Measurements from ENCODE around the gene NVL. TPM values are rescaled to one million over a fixed set of nuclear protein-coding genes. Genes with fewer than 3 reads are reported as not detected.

Gene NVL
- polyA plus RNA-seq, 1 of the 3 experiments (the other 2 are of a cell fraction): 12.4 TPM

DNA sequence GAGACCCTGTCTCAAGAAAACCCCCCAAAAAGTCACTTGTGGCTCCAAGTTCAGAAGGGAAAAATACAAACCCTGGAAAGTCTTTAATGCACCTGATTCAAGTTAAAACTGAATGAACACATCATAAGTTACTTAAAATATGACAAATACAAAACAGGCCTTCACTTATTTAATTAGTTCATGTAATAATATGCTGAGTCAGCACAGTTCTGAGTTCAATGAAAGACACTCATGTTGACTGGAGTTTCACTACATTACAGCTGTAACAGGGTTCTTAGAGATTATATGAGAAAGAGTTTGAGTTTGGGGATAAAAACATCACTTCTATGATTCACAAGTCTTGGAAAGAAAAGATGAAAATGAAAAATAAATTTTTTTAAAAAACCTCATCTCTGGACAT is 96.0 kb downstream of the NVL start:
- Histone ChIP-seq H3K27me3 (ENCODE audit: insufficient read depth) (no peaks in the 10 kb centered on the region), H3K4me2 (no peak overlapping the region), H3K9ac (no peak overlapping the region), H3K9me2 (no peaks in the 10 kb centered on the region), H4K20me1 (ENCODE audit: insufficient read depth) (no peaks in the 10 kb centered on the region), H3K36me3 (replicated peaks in 1 of 2; ENCODE audit: control insufficient read depth in 1 of 2, insufficient read depth in 2 of 2, low read length in 1 of 2) (peaks cover 24 to 26% of the 10 kb centered on the region in 2 experiments), H3K27ac (ENCODE audit: low read depth in 2 of 2, low read length in 1 of 2) (no peak overlapping the region), H3K4me1 (ENCODE audit: control insufficient read depth in 1 of 2, insufficient read depth in 2 of 2, low read depth in 1 of 2, low read length in 1 of 2) (no peaks in the 10 kb centered on the region), H2AFZ (ENCODE audit: low read depth) (no peak overlapping the region), H3F3A (replicated peaks; ENCODE audit: insufficient read depth) (no peaks in the 10 kb centered on the region), H3K79me2 (ENCODE audit: insufficient read depth) (no peaks in the 10 kb centered on the region), H3K4me3 (ENCODE audit: low read depth in 2 of 2, low read length in 1 of 2) (no peak overlapping the region), H3K9me3 (no peaks in the 10 kb centered on the region)
- TF ChIP-seq ELF1 (IDR thresholded peaks at IDR 0.05): no peak
- TF ChIP-seq CHD2 (IDR thresholded peaks at IDR 0.05; ENCODE audit: low read length, partially characterized antibody): no peak
- TF ChIP-seq SMC3 (IDR thresholded peaks at IDR 0.05; ENCODE audit: low read depth, low read length): no peak
- no peak for TF ChIP-seq YY1 (IDR thresholded peaks at IDR 0.05; ENCODE audit: low read depth)
- TF ChIP-seq TCF12 (IDR thresholded peaks at IDR 0.05): no peak
- TF ChIP-seq NFIC (IDR thresholded peaks at IDR 0.05; ENCODE audit: borderline replicate concordance): no peak
- no peak for TF ChIP-seq MXI1 (IDR thresholded peaks at IDR 0.05; ENCODE audit: low read depth, low read length)
- TF ChIP-seq, protein P1, sequence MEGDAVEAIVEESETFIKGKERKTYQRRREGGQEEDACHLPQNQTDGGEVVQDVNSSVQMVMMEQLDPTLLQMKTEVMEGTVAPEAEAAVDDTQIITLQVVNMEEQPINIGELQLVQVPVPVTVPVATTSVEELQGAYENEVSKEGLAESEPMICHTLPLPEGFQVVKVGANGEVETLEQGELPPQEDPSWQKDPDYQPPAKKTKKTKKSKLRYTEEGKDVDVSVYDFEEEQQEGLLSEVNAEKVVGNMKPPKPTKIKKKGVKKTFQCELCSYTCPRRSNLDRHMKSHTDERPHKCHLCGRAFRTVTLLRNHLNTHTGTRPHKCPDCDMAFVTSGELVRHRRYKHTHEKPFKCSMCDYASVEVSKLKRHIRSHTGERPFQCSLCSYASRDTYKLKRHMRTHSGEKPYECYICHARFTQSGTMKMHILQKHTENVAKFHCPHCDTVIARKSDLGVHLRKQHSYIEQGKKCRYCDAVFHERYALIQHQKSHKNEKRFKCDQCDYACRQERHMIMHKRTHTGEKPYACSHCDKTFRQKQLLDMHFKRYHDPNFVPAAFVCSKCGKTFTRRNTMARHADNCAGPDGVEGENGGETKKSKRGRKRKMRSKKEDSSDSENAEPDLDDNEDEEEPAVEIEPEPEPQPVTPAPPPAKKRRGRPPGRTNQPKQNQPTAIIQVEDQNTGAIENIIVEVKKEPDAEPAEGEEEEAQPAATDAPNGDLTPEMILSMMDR (IDR thresholded peaks at IDR 0.05): no peak
- TF ChIP-seq, protein P2, sequence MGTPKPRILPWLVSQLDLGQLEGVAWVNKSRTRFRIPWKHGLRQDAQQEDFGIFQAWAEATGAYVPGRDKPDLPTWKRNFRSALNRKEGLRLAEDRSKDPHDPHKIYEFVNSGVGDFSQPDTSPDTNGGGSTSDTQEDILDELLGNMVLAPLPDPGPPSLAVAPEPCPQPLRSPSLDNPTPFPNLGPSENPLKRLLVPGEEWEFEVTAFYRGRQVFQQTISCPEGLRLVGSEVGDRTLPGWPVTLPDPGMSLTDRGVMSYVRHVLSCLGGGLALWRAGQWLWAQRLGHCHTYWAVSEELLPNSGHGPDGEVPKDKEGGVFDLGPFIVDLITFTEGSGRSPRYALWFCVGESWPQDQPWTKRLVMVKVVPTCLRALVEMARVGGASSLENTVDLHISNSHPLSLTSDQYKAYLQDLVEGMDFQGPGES (IDR thresholded peaks at IDR 0.05; ENCODE audit: low read depth, low read length): no peak
- ChIA-PET CTCF (interaction anchor here (1.0 to 1.5 kb wide), 2 partner anchors 9 to 58 kb away, joined by 3 read pairs; no protein-coding TSS in a partner anchor), POLR2A (no interaction called here)
- DNase-seq: no peak

DNA sequence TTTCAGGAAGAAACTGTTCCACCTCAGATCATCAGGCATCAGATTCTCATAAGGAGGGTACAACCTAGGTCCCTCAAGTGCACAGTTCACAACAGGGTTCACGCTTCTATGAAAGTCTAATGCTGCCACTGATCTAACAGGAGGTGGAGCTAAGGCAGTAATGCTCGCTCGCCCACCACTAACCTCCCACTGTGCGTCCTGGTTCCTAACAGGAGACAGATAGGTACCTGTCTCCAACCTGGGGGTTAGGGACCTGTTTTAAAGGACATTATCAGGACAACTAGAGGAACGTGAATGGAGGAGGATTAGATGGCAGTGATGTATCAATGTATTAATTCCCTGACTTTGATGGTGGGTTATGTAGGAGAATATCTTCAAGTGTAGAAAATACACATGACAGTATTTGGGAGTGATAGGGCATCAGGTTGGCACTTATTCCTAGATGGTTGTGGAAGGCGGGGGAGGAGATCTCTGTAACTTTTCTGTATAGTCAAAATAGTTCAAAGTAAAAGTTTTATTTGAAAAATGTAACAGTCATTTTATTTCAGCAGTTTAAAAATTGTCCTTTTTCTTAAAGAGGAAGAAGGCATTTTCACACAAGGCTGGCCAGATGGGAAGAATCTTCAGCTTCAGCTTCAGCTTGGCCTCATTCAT is 103.0 kb downstream of the NVL start:
- ChIA-PET POLR2A (no interaction called here), CTCF (no interaction called here)
- peaks cover 0 to 6% of the 10 kb centered on the region in 2 experiments; a peak in 1 of 4 replicates for H3K4me1 ChIP-seq (ENCODE audit: control insufficient read depth in 1 of 2, insufficient read depth in 2 of 2, low read depth in 1 of 2, low read length in 1 of 2)
- H3F3A ChIP-seq (replicated peaks; ENCODE audit: insufficient read depth): no peaks in the 10 kb centered on the region
- H3K79me2 ChIP-seq (ENCODE audit: insufficient read depth): no peaks in the 10 kb centered on the region
- H3K4me2 ChIP-seq: no peak overlapping the region
- no peak overlapping the region for H3K9ac ChIP-seq
- peaks cover 18 to 22% of the 10 kb centered on the region in 2 experiments for H3K36me3 ChIP-seq (replicated peaks in 1 of 2; ENCODE audit: control insufficient read depth in 1 of 2, insufficient read depth in 2 of 2, low read length in 1 of 2)
- no peak overlapping the region for H2AFZ ChIP-seq (ENCODE audit: low read depth)
- no peaks in the 10 kb centered on the region for H4K20me1 ChIP-seq (ENCODE audit: insufficient read depth)
- H3K27ac ChIP-seq (ENCODE audit: low read depth in 2 of 2, low read length in 1 of 2): no peak overlapping the region
- no peak for DNase-seq
- no peaks in the 10 kb centered on the region for H3K9me3 ChIP-seq
- no peaks in the 10 kb centered on the region for H3K9me2 ChIP-seq
- no peak overlapping the region for H3K4me3 ChIP-seq (ENCODE audit: low read depth in 2 of 2, low read length in 1 of 2)
- 97% methylated on average over 6 of the region's 6 CpGs for WGBS (ENCODE audit: low lambda C conversion rate)
- H3K27me3 ChIP-seq (ENCODE audit: insufficient read depth): no peaks in the 10 kb centered on the region
- no peak for TF ChIP-seq FOXM1 (IDR thresholded peaks at IDR 0.05; ENCODE audit: low read depth)

Data from SK-N-SH (cell line).